B cell (primary cell): ENCODE data around the gene DUSP9.

Experiments used
- CTCF ChIP-seq: fragments of 200-600 bp; IDR thresholded peaks from one replicate; pipeline ENCODE4 v1.8.0; 2022; ENCODE audit warnings: antibody characterized with exemption, mild to moderate bottlenecking
- EZH2 ChIP-seq: IDR thresholded peaks from 2 replicates; pipeline ENCODE4 v1.6.1; 2012; ENCODE audit warnings: borderline replicate concordance, low read depth, mild to moderate bottlenecking, moderate library complexity, low read length; ENCODE audit not compliant: insufficient read depth, poor library complexity, severe bottlenecking

GRCh38 chrX:153657161-153657560 is 10.2 kb downstream of the DUSP9 start:
- TF ChIP-seq CTCF (no peak), EZH2 (no peak)
